ENCODE results near the gene ATF7IP. TPM values are rescaled to one million over a fixed set of nuclear protein-coding genes. Genes with fewer than 3 reads are reported as not detected.
"Not testable (repeated sequence)": the region's sequence is repeated elsewhere in the genome, so short reads cannot be mapped to it uniquely, and the experiment has no call there.

ATF7IP gene
- total and polyA plus RNA-seq, 2 experiments from 2014 or later: 42.8 to 100 TPM

GRCh38 chr12:14395074-14395778, 29.7 kb downstream of the ATF7IP start:
- Histone ChIP-seq H3K9me3 (ENCODE audit: low read depth) (no peaks in the 10 kb centered on the region), H3K27ac (peak overlapping the region; percentile 87), H3K4me1 (ENCODE audit: low read depth) (peaks cover 20% of the 10 kb centered on the region), H3K4me3 (peak overlapping the region; percentile 19), H3K36me3 (no peaks in the 10 kb centered on the region), H3K27me3 (no peaks in the 10 kb centered on the region)
- DNase-seq (ENCODE audit: low read depth in 1 of 2, low spot score in 1 of 2): no peak
- no peak for TF ChIP-seq CTCF (IDR thresholded peaks at IDR 0.05; ENCODE audit: low read depth, low read length)

GRCh38 chr12:14396071-14396470, 30.6 kb downstream of the ATF7IP start:
- Histone ChIP-seq H3K27ac (peak overlapping the region; percentile 87), H3K9me3 (ENCODE audit: low read depth) (no peaks in the 10 kb centered on the region), H3K4me1 (ENCODE audit: low read depth) (peaks cover 20% of the 10 kb centered on the region), H3K27me3 (no peaks in the 10 kb centered on the region), H3K4me3 (peak overlapping the region; percentile 19), H3K36me3 (no peaks in the 10 kb centered on the region)
- DNase-seq (ENCODE audit: low read depth in 1 of 2, low spot score in 1 of 2): peak in 1 of 2 donors; percentile 18
- TF ChIP-seq CTCF (IDR thresholded peaks at IDR 0.05; ENCODE audit: low read depth, low read length): no peak

GRCh38 chr12:14399871-14400270, 34.4 kb downstream of the ATF7IP start:
- Histone ChIP-seq H3K4me3 (no peak overlapping the region), H3K27ac (no peak overlapping the region), H3K9me3 (ENCODE audit: low read depth) (no peaks in the 10 kb centered on the region), H3K27me3 (no peaks in the 10 kb centered on the region), H3K4me1 (ENCODE audit: low read depth) (peaks cover 22% of the 10 kb centered on the region), H3K36me3 (no peaks in the 10 kb centered on the region)
- TF ChIP-seq CTCF (IDR thresholded peaks at IDR 0.05; ENCODE audit: low read depth, low read length): no peak
- DNase-seq (ENCODE audit: low read depth in 1 of 2, low spot score in 1 of 2): peak in 1 of 2 donors; percentile 57

GRCh38 chr12:14400599-14400998, 35.1 kb downstream of the ATF7IP start:
- Histone ChIP-seq H3K9me3 (ENCODE audit: low read depth) (no peaks in the 10 kb centered on the region), H3K36me3 (no peaks in the 10 kb centered on the region), H3K27me3 (no peaks in the 10 kb centered on the region), H3K27ac (no peak overlapping the region), H3K4me3 (no peak overlapping the region), H3K4me1 (ENCODE audit: low read depth) (peaks cover 20% of the 10 kb centered on the region)
- no peak for DNase-seq (ENCODE audit: low read depth in 1 of 2, low spot score in 1 of 2)
- TF ChIP-seq CTCF (IDR thresholded peaks at IDR 0.05; ENCODE audit: low read depth, low read length): no peak

GRCh38 chr12:14401267-14401666, 35.8 kb downstream of the ATF7IP start:
- not testable (repeated sequence) for H3K27ac ChIP-seq; H3K36me3 ChIP-seq; H3K4me3 ChIP-seq; DNase-seq (ENCODE audit: low read depth in 1 of 2, low spot score in 1 of 2); H3K9me3 ChIP-seq (ENCODE audit: low read depth); H3K27me3 ChIP-seq
- H3K4me1 ChIP-seq (ENCODE audit: low read depth): peaks cover 16% of the 10 kb centered on the region

GRCh38 chr12:14402697-14403096, 37.2 kb downstream of the ATF7IP start:
- peaks cover 16% of the 10 kb centered on the region for H3K4me1 ChIP-seq (ENCODE audit: low read depth)
- DNase-seq (ENCODE audit: low read depth in 1 of 2, low spot score in 1 of 2): no peak
- H3K4me3 ChIP-seq: no peak overlapping the region
- H3K9me3 ChIP-seq (ENCODE audit: low read depth): no peaks in the 10 kb centered on the region
- TF ChIP-seq CTCF (IDR thresholded peaks at IDR 0.05; ENCODE audit: low read depth, low read length): no peak
- H3K27me3 ChIP-seq: no peaks in the 10 kb centered on the region
- H3K36me3 ChIP-seq: no peaks in the 10 kb centered on the region
- H3K27ac ChIP-seq: peak overlapping the region; percentile 36

All from cardiac muscle cell (in vitro differentiated cells and primary cell).